ENCODE results near the gene FUT6.
A peak's percentile ranks its signal among the peaks of the same experiment; 100 is the strongest.

Gene FUT6

DNA sequence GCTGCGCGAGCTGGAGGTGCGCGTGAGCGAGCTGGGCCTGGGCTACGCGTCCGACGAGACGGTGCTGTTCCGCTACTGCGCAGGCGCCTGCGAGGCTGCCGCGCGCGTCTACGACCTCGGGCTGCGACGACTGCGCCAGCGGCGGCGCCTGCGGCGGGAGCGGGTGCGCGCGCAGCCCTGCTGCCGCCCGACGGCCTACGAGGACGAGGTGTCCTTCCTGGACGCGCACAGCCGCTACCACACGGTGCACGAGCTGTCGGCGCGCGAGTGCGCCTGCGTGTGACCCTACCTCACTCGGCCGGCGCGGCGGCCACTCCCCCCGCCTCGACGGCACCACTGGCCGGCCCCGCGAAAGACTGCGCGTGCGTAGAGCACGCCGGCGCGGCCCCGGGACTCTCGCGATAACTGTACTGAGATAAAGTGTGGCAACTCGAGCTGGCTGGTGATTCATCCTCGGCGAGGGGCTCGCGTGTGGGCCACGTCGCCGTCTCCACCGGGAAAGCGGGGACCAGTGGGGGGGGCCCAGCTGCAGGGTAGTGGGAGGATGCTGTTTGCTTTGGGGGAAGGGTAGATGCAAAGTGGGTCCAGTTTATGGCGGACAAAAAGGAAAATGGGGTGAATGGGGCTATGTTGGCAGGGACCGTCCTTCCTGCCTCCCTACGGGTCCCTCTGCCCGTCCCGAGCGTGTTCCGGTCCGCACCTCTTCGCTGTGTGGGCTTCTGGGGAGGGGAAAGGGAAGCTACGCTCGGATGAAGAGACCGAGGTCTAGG, 11.4 kb downstream of the FUT6 start:
- peak; percentile 93 for DNase-seq (ENCODE audit: extremely low read depth, insufficient read length)
- H3K36me3 ChIP-seq (ENCODE audit: control insufficient read depth, insufficient read depth, low read length) = no peaks in the 10 kb centered on the region
- TF ChIP-seq, protein P1, sequence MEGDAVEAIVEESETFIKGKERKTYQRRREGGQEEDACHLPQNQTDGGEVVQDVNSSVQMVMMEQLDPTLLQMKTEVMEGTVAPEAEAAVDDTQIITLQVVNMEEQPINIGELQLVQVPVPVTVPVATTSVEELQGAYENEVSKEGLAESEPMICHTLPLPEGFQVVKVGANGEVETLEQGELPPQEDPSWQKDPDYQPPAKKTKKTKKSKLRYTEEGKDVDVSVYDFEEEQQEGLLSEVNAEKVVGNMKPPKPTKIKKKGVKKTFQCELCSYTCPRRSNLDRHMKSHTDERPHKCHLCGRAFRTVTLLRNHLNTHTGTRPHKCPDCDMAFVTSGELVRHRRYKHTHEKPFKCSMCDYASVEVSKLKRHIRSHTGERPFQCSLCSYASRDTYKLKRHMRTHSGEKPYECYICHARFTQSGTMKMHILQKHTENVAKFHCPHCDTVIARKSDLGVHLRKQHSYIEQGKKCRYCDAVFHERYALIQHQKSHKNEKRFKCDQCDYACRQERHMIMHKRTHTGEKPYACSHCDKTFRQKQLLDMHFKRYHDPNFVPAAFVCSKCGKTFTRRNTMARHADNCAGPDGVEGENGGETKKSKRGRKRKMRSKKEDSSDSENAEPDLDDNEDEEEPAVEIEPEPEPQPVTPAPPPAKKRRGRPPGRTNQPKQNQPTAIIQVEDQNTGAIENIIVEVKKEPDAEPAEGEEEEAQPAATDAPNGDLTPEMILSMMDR (IDR thresholded peaks at IDR 0.05; ENCODE audit: insufficient read depth, low read length, poor library complexity, severe bottlenecking) = no peak

DNA sequence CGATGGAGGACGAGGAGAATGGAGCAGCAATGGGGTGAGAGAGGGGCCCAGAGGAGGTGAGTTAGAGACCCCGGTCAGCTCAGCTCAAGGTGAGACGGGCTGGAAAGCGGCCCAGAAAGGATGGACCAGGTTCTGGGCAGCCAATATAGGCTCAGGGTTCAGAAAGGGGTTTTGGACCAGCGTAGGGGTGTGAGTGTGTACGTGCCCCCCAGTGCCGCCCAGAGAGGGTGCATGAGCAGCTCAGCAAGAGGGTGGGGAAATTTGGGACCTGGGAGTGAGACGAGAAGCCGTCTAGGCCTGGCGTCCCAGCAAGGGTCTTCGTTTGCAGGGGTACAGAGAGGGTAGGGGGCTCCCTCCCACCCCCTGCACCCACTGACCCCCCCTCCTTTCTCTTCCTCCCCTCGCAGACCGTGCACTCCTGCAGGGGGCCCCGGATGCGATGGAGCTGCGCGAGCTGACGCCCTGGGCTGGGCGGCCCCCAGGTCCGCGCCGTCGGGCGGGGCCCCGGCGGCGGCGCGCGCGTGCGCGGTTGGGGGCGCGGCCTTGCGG, 12.1 kb downstream of the FUT6 start:
- H3K36me3 ChIP-seq (ENCODE audit: control insufficient read depth, insufficient read depth, low read length) = no peaks in the 10 kb centered on the region
- DNase-seq (ENCODE audit: extremely low read depth, insufficient read length) = no peak
- H3K27me3 ChIP-seq (replicated peaks; ENCODE audit: control insufficient read depth, insufficient read depth, low read length) = no peaks in the 10 kb centered on the region
- H3K4me3 ChIP-seq (replicated peaks; ENCODE audit: low read depth, low read length) = peak overlapping the region; percentile 60
- TF ChIP-seq, protein P1 (IDR thresholded peaks at IDR 0.05; ENCODE audit: insufficient read depth, low read length, poor library complexity, severe bottlenecking) = no peak

More for the DNA sequence above, 11.4 kb downstream of the FUT6 start:
- Histone ChIP-seq H3K27me3 (replicated peaks; ENCODE audit: control insufficient read depth, insufficient read depth, low read length) (no peaks in the 10 kb centered on the region), H3K4me3 (replicated peaks; ENCODE audit: low read depth, low read length) (peak overlapping the region; percentile 60)

GRCh38 chr19:5826531-5827341, 12.8 kb downstream of the FUT6 start:
- peak; percentile 47 for DNase-seq (ENCODE audit: extremely low read depth, insufficient read length)
- TF ChIP-seq, protein P1 (IDR thresholded peaks at IDR 0.05; ENCODE audit: insufficient read depth, low read length, poor library complexity, severe bottlenecking) = no peak
- H3K4me3 ChIP-seq (replicated peaks; ENCODE audit: low read depth, low read length) = no peak overlapping the region
- no peaks in the 10 kb centered on the region for H3K27me3 ChIP-seq (replicated peaks; ENCODE audit: control insufficient read depth, insufficient read depth, low read length)
- no peaks in the 10 kb centered on the region for H3K36me3 ChIP-seq (ENCODE audit: control insufficient read depth, insufficient read depth, low read length)

DNA sequence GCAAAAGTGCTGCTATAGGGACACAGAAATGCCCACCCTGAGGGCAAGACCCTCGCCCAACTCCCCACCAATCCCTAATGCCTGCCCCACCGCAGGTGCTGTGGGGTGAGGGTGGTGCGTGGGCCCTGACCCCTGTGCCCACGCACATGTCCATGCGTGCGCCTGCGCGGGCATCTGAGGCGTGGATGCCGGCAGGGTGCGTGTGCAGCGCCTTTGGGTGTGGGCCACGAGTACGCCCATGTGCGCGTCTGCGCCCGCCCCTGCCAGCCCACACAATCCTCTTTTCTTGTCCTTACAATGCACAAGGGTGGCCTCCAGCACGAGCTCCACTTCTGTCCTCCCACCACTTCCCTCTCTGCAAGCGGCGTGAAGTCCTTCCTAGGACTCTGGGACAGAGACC, 14.3 kb downstream of the FUT6 start:
- DNase-seq (ENCODE audit: extremely low read depth, insufficient read length) = no peak
- no peak overlapping the region for H3K4me3 ChIP-seq (replicated peaks; ENCODE audit: low read depth, low read length)
- H3K27me3 ChIP-seq (replicated peaks; ENCODE audit: control insufficient read depth, insufficient read depth, low read length) = no peaks in the 10 kb centered on the region
- no peaks in the 10 kb centered on the region for H3K36me3 ChIP-seq (ENCODE audit: control insufficient read depth, insufficient read depth, low read length)
- TF ChIP-seq, protein P1 (IDR thresholded peaks at IDR 0.05; ENCODE audit: insufficient read depth, low read length, poor library complexity, severe bottlenecking) = no peak

- TF ChIP-seq, protein P1 (IDR thresholded peaks at IDR 0.05; ENCODE audit: insufficient read depth, low read length, poor library complexity, severe bottlenecking) = no peak
- no peak overlapping the region for H3K4me3 ChIP-seq (replicated peaks; ENCODE audit: low read depth, low read length)
- H3K27me3 ChIP-seq (replicated peaks; ENCODE audit: control insufficient read depth, insufficient read depth, low read length) = no peaks in the 10 kb centered on the region
- no peaks in the 10 kb centered on the region for H3K36me3 ChIP-seq (ENCODE audit: control insufficient read depth, insufficient read depth, low read length)
- DNase-seq (ENCODE audit: extremely low read depth, insufficient read length) = no peak
Measured at GRCh38 chr19:5824751-5825150, 14.8 kb downstream of the FUT6 start.
